Thyroid gland (tissue), 4 donors: Measurements from ENCODE around the gene RFX8. TPM values are rescaled to one million over a fixed set of nuclear protein-coding genes. Genes with fewer than 3 reads are reported as not detected.

Experiments used
- DNase-seq, 2 donors: peaks; one replicate each; pipeline ENCODE4 v3.0.0-alpha.2; 2019
- H3K27ac ChIP-seq, 3 donors: fragments of 200-600 bp; sonication (generic); 1 replicate in 2 of 3; 2 replicates in 1 of 3; pipeline ENCODE4 v1.5.1; 2016 to 2019; ENCODE audit warnings: mild to moderate bottlenecking in 1 of 3, moderate library complexity in 1 of 3
- H3K27me3 ChIP-seq: fragments of 200-600 bp; sonication (generic); one replicate; pipeline ENCODE4 v1.5.1; 2019
- H3K36me3 ChIP-seq, 2 donors: fragments of 200-600 bp; sonication (generic); one replicate each; pipeline ENCODE4 v1.5.1; 2016 to 2019
- H3K4me1 ChIP-seq, 2 donors: fragments of 200-600 bp; sonication (generic); one replicate each; pipeline ENCODE4 v1.5.1; 2017 to 2019
- H3K4me3 ChIP-seq, 3 donors: fragments of 200-600 bp; sonication (generic); replicated peaks in 1 of 3; 1 replicate in 2 of 3; 2 replicates in 1 of 3; pipeline ENCODE4 v1.5.1; 2016; ENCODE audit warnings: mild to moderate bottlenecking in 1 of 3
- H3K9me3 ChIP-seq: fragments of 200-600 bp; sonication (generic); one replicate; pipeline ENCODE4 v1.5.1; 2017
- CTCF ChIP-seq, 6 experiments: fragments of 200-600 bp in 3 of 6; fragments of 450-650 bp in 3 of 6; sonication (generic) in 3 of 6; IDR thresholded peaks; one replicate each; pipeline ENCODE4 v1.5.1; 2016 to 2019; ENCODE audit warnings: antibody characterized with exemption in 6 of 6, mild to moderate bottlenecking in 2 of 6, inconsistent platforms in 1 of 6, moderate library complexity in 1 of 6
- POLR2A ChIP-seq, 2 donors: fragments of 450-650 bp; IDR thresholded peaks; one replicate each; pipeline ENCODE4 v1.6.1; 2017; ENCODE audit warnings: antibody characterized with exemption in 2 of 2, mild to moderate bottlenecking in 2 of 2, moderate library complexity in 1 of 2
- WGBS, 2 donors: methylation state at CpG; one replicate each; pipeline ENCODE4 v1.1.5; 2017; 5-methylcytosine and 5-hydroxymethylcytosine counted together
- intact Hi-C: fragments of 100-400 bp; cut with DNase I; formaldehyde crosslinking; loops from one replicate; pipeline ENCODE4 v1.15.1; 2023
- total RNA-seq, 4 donors: library from RNA; depleted of rRNA; stranded (reverse); fragments of >200 nt; gene quantifications; one replicate each; pipeline ENCODE4 v1.2.3, GENCODE V29; 2016

Gene RFX8
- total RNA-seq, 4 donors from 2014 or later, result 1.9 TPM; not detected in 3

GRCh38 chr2:101431486-101431885 is 43.4 kb downstream of the RFX8 start:
- TF ChIP-seq POLR2A (IDR thresholded peaks at IDR 0.05), result no peak
- no peak for TF ChIP-seq CTCF (IDR thresholded peaks at IDR 0.05)
- Histone ChIP-seq H3K4me1 (no peaks in the 10 kb centered on the region), H3K27me3 (no peaks in the 10 kb centered on the region), H3K9me3 (no peaks in the 10 kb centered on the region), H3K4me3 (no peak overlapping the region), H3K27ac (no peak overlapping the region), H3K36me3 (no peaks in the 10 kb centered on the region)
- no peak for DNase-seq
- WGBS, 2 donors, result 93% methylated on average over 4 of the region's 4 CpGs
- intact Hi-C loops, result no loop called here

- intact Hi-C loops, result no loop called here
- Histone ChIP-seq H3K4me1 (no peaks in the 10 kb centered on the region), H3K9me3 (no peaks in the 10 kb centered on the region), H3K27me3 (no peaks in the 10 kb centered on the region), H3K36me3 (no peaks in the 10 kb centered on the region), H3K4me3 (no peak overlapping the region), H3K27ac (no peak overlapping the region)
- DNase-seq, result no peak
- TF ChIP-seq POLR2A (IDR thresholded peaks at IDR 0.05) (no peak), CTCF (IDR thresholded peaks at IDR 0.05) (no peak)
- WGBS, 2 donors, result 94 to 96% methylated on average over 2 of the region's 2 CpGs
Measured at GRCh38 chr2:101430156-101430555, 44.8 kb downstream of the RFX8 start.

- 94 to 96% methylated on average over 6 of the region's 6 CpGs for WGBS, 2 donors
- H3K27ac ChIP-seq, result no peak overlapping the region
- intact Hi-C loops, result loop anchor here (10.0 kb wide), 1 partner anchor 1025 kb away; no protein-coding TSS in a partner anchor
Measured at GRCh38 chr2:101429453-101429852, 45.5 kb downstream of the RFX8 start.

GRCh38 chr2:101428422-101429176 is 46.3 kb downstream of the RFX8 start:
- no peak for TF ChIP-seq POLR2A (IDR thresholded peaks at IDR 0.05)
- no peaks in the 10 kb centered on the region for H3K9me3 ChIP-seq
- H3K36me3 ChIP-seq, result no peaks in the 10 kb centered on the region
- no peak overlapping the region for H3K27ac ChIP-seq
- no peak for DNase-seq
- no peak overlapping the region for H3K4me3 ChIP-seq
- H3K4me1 ChIP-seq, result no peaks in the 10 kb centered on the region
- intact Hi-C loops, result loop anchor here (10.0 kb wide), 1 partner anchor 1026 kb away; no protein-coding TSS in a partner anchor
- 74 to 79% methylated on average over 10 of the region's 10 CpGs for WGBS, 2 donors
- no peaks in the 10 kb centered on the region for H3K27me3 ChIP-seq

More at GRCh38 chr2:101429453-101429852, 45.5 kb downstream of the RFX8 start:
- Histone ChIP-seq H3K9me3 (no peaks in the 10 kb centered on the region), H3K36me3 (no peaks in the 10 kb centered on the region), H3K27me3 (no peaks in the 10 kb centered on the region), H3K4me1 (no peaks in the 10 kb centered on the region), H3K4me3 (no peak overlapping the region)
- DNase-seq, result no peak
- TF ChIP-seq CTCF (IDR thresholded peaks at IDR 0.05) (no peak), POLR2A (IDR thresholded peaks at IDR 0.05) (no peak)

- H3K9me3 ChIP-seq, result no peaks in the 10 kb centered on the region
- no peak overlapping the region for H3K4me3 ChIP-seq
- no peak overlapping the region for H3K27ac ChIP-seq
- intact Hi-C loops, result loop anchor here (10.0 kb wide), 1 partner anchor 1027 kb away; no protein-coding TSS in a partner anchor
- TF ChIP-seq POLR2A (IDR thresholded peaks at IDR 0.05), result no peak
- H3K27me3 ChIP-seq, result no peaks in the 10 kb centered on the region
- no peak for DNase-seq
- no peaks in the 10 kb centered on the region for H3K4me1 ChIP-seq
- no peaks in the 10 kb centered on the region for H3K36me3 ChIP-seq
- 74 to 77% methylated on average over 11 to 13 of the region's 13 CpGs for WGBS, 2 donors
Measured at GRCh38 chr2:101427743-101428142, 47.2 kb downstream of the RFX8 start.

- 91 to 94% methylated on average over 7 of the region's 7 CpGs for WGBS, 2 donors
- TF ChIP-seq CTCF (IDR thresholded peaks at IDR 0.05) (no peak), POLR2A (IDR thresholded peaks at IDR 0.05) (no peak)
- no peak overlapping the region for H3K27ac ChIP-seq
- no peaks in the 10 kb centered on the region for H3K36me3 ChIP-seq
- H3K27me3 ChIP-seq, result no peaks in the 10 kb centered on the region
- H3K4me1 ChIP-seq, result no peaks in the 10 kb centered on the region
- no peak overlapping the region for H3K4me3 ChIP-seq
- DNase-seq, result no peak
- intact Hi-C loops, result loop anchor here (10.0 kb wide), 1 partner anchor 1028 kb away; no protein-coding TSS in a partner anchor
- no peaks in the 10 kb centered on the region for H3K9me3 ChIP-seq
Measured at GRCh38 chr2:101427240-101427639, 47.7 kb downstream of the RFX8 start.
